Activated CD8-positive, alpha-beta T cell treated with anti-CD3 and anti-CD28 coated beads, Interleukin-2, amount 10 ng/mL, durations not matched to agents 7 days and 5 days (primary cell): ENCODE measurements around the gene CD8B. TPM values are rescaled to one million over a fixed set of nuclear protein-coding genes. Genes with fewer than 3 reads are reported as not detected.
A peak's percentile ranks its signal among the peaks of the same experiment; 100 is the strongest.
"Not testable (repeated sequence)": the region's sequence is repeated elsewhere in the genome, so short reads cannot be mapped to it uniquely, and the experiment has no call there.

Source experiments
- ATAC-seq: fragments of 150-1000 bp; cut with Tn5 transposase; one replicate; pipeline ENCODE4 v1.10.0; 2021; ENCODE audit warnings: moderate library complexity
- CTCF ChIA-PET: fragments of 350-600 bp; sonication (Branson Sonifier 250); formaldehyde crosslinking; loops from one replicate; lab custom pipeline; 2021; ENCODE audit warnings: antibody characterized with exemption; lab: Charles Lee
- POLR2A ChIA-PET: fragments of 350-600 bp; sonication (Branson Sonifier 250); formaldehyde crosslinking; loops from one replicate; lab custom pipeline; 2021; ENCODE audit warnings: antibody characterized with exemption; lab: Charles Lee
- DNase-seq: peaks from one replicate; pipeline ENCODE4 v3.0.0-alpha.2; 2020
- H3K27ac Mint-ChIP-seq: one replicate; pipeline ENCODE4 v1.8.0; 2021; ENCODE audit warnings: mild to moderate bottlenecking, mixed read lengths
- H3K27me3 Mint-ChIP-seq: one replicate; pipeline ENCODE4 v1.8.0; 2021; ENCODE audit warnings: low read depth, mixed read lengths
- H3K36me3 Mint-ChIP-seq: one replicate; pipeline ENCODE4 v1.8.0; 2021; ENCODE audit warnings: low read depth, mixed read lengths
- H3K4me1 Mint-ChIP-seq: one replicate; pipeline ENCODE4 v1.8.0; 2021; ENCODE audit warnings: low read depth, mixed read lengths
- H3K4me3 Mint-ChIP-seq: one replicate; pipeline ENCODE4 v1.8.0; 2021; ENCODE audit warnings: mild to moderate bottlenecking, mixed read lengths
- H3K9me3 Mint-ChIP-seq: one replicate; pipeline ENCODE4 v1.8.0; 2022; ENCODE audit warnings: mixed read lengths; ENCODE audit not compliant: insufficient read depth
- total RNA-seq, 2 experiments: library from RNA; stranded (reverse); gene quantifications; one replicate each; pipeline ENCODE4 v1.2.3, GENCODE V29; 2021

The CD8B gene
- total RNA-seq, result 100 to 1,000 TPM; 423 to 439 TPM

GRCh38 chr2:86861628-86862379 lies at the start of gene CD8B:
CD8B (minus strand) TSS chr2:86861886; CDS start chr2:86861865, 21 bp downstream.
- peak; percentile 46 for ATAC-seq
- CTCF ChIA-PET, H3K27me3 Mint-ChIP-seq, H3K9me3 Mint-ChIP-seq, DNase-seq: not testable (repeated sequence)
- peaks cover 31% of the 10 kb centered on the region for H3K36me3 Mint-ChIP-seq
- POLR2A ChIA-PET, result interaction anchor here (0.7 to 0.8 kb wide), 2 partner anchors 28 to 36 kb away, joined by 3 to 4 read pairs; no protein-coding TSS in a partner anchor
- H3K4me1 Mint-ChIP-seq, result peaks cover 28% of the 10 kb centered on the region
- H3K4me3 Mint-ChIP-seq, result peak within 1 kb of the TSS; percentile 92
- peak within 1 kb of the TSS; percentile 93 for H3K27ac Mint-ChIP-seq

- H3K27ac Mint-ChIP-seq, H3K4me3 Mint-ChIP-seq, H3K4me1 Mint-ChIP-seq, CTCF ChIA-PET, POLR2A ChIA-PET, ATAC-seq, H3K9me3 Mint-ChIP-seq, H3K36me3 Mint-ChIP-seq, DNase-seq, H3K27me3 Mint-ChIP-seq: not testable (repeated sequence)
Measured at GRCh38 chr2:86905868-86906267, 44.2 kb upstream of the CD8B start.

- H3K9me3 Mint-ChIP-seq, POLR2A ChIA-PET, H3K4me3 Mint-ChIP-seq, H3K36me3 Mint-ChIP-seq, H3K27me3 Mint-ChIP-seq, ATAC-seq, CTCF ChIA-PET, H3K4me1 Mint-ChIP-seq, H3K27ac Mint-ChIP-seq, DNase-seq: not testable (repeated sequence)
Measured at GRCh38 chr2:86900687-86901086, 39.0 kb upstream of the CD8B start.

GRCh38 chr2:86886026-86886425 lies 24.3 kb upstream of the CD8B start:
- H3K9me3 Mint-ChIP-seq, result not testable (repeated sequence)

GRCh38 chr2:86882865-86883264 lies 21.2 kb upstream of the CD8B start:
- H3K9me3 Mint-ChIP-seq, CTCF ChIA-PET, ATAC-seq, H3K4me3 Mint-ChIP-seq, POLR2A ChIA-PET, DNase-seq, H3K4me1 Mint-ChIP-seq, H3K36me3 Mint-ChIP-seq, H3K27ac Mint-ChIP-seq, H3K27me3 Mint-ChIP-seq: not testable (repeated sequence)

More at GRCh38 chr2:86886026-86886425, 24.3 kb upstream of the CD8B start:
- H3K27ac Mint-ChIP-seq, ATAC-seq, CTCF ChIA-PET, H3K4me3 Mint-ChIP-seq, H3K27me3 Mint-ChIP-seq, H3K36me3 Mint-ChIP-seq, POLR2A ChIA-PET, H3K4me1 Mint-ChIP-seq, DNase-seq: not testable (repeated sequence)

- H3K9me3 Mint-ChIP-seq, POLR2A ChIA-PET, H3K4me1 Mint-ChIP-seq, H3K27ac Mint-ChIP-seq, ATAC-seq, CTCF ChIA-PET, H3K4me3 Mint-ChIP-seq, H3K36me3 Mint-ChIP-seq, H3K27me3 Mint-ChIP-seq, DNase-seq: not testable (repeated sequence)
Measured at GRCh38 chr2:86882118-86882665, 20.5 kb upstream of the CD8B start.

GRCh38 chr2:86878986-86879385 lies 17.3 kb upstream of the CD8B start:
- ATAC-seq, H3K4me3 Mint-ChIP-seq, POLR2A ChIA-PET, DNase-seq, H3K9me3 Mint-ChIP-seq, H3K4me1 Mint-ChIP-seq, H3K27ac Mint-ChIP-seq, CTCF ChIA-PET, H3K27me3 Mint-ChIP-seq, H3K36me3 Mint-ChIP-seq: not testable (repeated sequence)

GRCh38 chr2:86870941-86871340 lies 9.3 kb upstream of the CD8B start:
- H3K36me3 Mint-ChIP-seq, H3K4me1 Mint-ChIP-seq, ATAC-seq, H3K9me3 Mint-ChIP-seq, H3K27ac Mint-ChIP-seq, POLR2A ChIA-PET, DNase-seq, H3K4me3 Mint-ChIP-seq, CTCF ChIA-PET, H3K27me3 Mint-ChIP-seq: not testable (repeated sequence)

GRCh38 chr2:86868895-86869468 lies 7.3 kb upstream of the CD8B start:
- H3K4me3 Mint-ChIP-seq, POLR2A ChIA-PET, H3K27ac Mint-ChIP-seq, DNase-seq, ATAC-seq, H3K27me3 Mint-ChIP-seq, H3K4me1 Mint-ChIP-seq, H3K36me3 Mint-ChIP-seq, H3K9me3 Mint-ChIP-seq, CTCF ChIA-PET: not testable (repeated sequence)

- POLR2A ChIA-PET, result interaction anchor here (0.7 to 0.8 kb wide), 2 partner anchors 29 to 36 kb away, joined by 3 to 4 read pairs; no protein-coding TSS in a partner anchor
- H3K9me3 Mint-ChIP-seq, H3K27me3 Mint-ChIP-seq, CTCF ChIA-PET: not testable (repeated sequence)
- ATAC-seq, result peak; percentile 49
- peak; percentile 57 for DNase-seq
- Mint-ChIP-seq H3K4me1 (peaks cover 25% of the 10 kb centered on the region), H3K27ac (peak overlapping the region; percentile 89), H3K4me3 (peak overlapping the region; percentile 92), H3K36me3 (peaks cover 26% of the 10 kb centered on the region)
Measured at GRCh38 chr2:86862380-86862703, 656 bp upstream of the CD8B start.

- peak; percentile 30 for ATAC-seq
- peak overlapping the region; percentile 93 for H3K27ac Mint-ChIP-seq
- H3K4me1 Mint-ChIP-seq, result peaks cover 31% of the 10 kb centered on the region
- H3K27me3 Mint-ChIP-seq, DNase-seq, CTCF ChIA-PET, H3K9me3 Mint-ChIP-seq: not testable (repeated sequence)
- POLR2A ChIA-PET, result interaction anchor here (0.6 to 1.2 kb wide), 2 partner anchors 36 to 37 kb away, joined by 3 to 4 read pairs; no protein-coding TSS in a partner anchor
- peaks cover 31% of the 10 kb centered on the region for H3K36me3 Mint-ChIP-seq
- H3K4me3 Mint-ChIP-seq, result peak overlapping the region; percentile 92
Measured at GRCh38 chr2:86861175-86861574, 511 bp downstream of the CD8B start.

- POLR2A ChIA-PET, result interaction anchor here (0.6 to 1.2 kb wide), 2 partner anchors 35 to 36 kb away, joined by 3 to 4 read pairs; no protein-coding TSS in a partner anchor
- DNase-seq, H3K27me3 Mint-ChIP-seq, H3K9me3 Mint-ChIP-seq, CTCF ChIA-PET: not testable (repeated sequence)
- Mint-ChIP-seq H3K27ac (peak overlapping the region; percentile 93), H3K36me3 (peaks cover 37% of the 10 kb centered on the region), H3K4me3 (peak overlapping the region; percentile 92), H3K4me1 (peaks cover 37% of the 10 kb centered on the region)
- ATAC-seq, result peak; percentile 19
Measured at GRCh38 chr2:86860573-86860972, 1.1 kb downstream of the CD8B start.
